Measurements from ENCODE around the gene ALDH3A1. TPM values are rescaled to one million over a fixed set of nuclear protein-coding genes. Genes with fewer than 3 reads are reported as not detected.

Gene ALDH3A1
- total and polyA plus RNA-seq, 9 of the 15 experiments (the other 6 are each of a cell fraction or from before 2014, with no cell fraction given), result not detected

DNA sequence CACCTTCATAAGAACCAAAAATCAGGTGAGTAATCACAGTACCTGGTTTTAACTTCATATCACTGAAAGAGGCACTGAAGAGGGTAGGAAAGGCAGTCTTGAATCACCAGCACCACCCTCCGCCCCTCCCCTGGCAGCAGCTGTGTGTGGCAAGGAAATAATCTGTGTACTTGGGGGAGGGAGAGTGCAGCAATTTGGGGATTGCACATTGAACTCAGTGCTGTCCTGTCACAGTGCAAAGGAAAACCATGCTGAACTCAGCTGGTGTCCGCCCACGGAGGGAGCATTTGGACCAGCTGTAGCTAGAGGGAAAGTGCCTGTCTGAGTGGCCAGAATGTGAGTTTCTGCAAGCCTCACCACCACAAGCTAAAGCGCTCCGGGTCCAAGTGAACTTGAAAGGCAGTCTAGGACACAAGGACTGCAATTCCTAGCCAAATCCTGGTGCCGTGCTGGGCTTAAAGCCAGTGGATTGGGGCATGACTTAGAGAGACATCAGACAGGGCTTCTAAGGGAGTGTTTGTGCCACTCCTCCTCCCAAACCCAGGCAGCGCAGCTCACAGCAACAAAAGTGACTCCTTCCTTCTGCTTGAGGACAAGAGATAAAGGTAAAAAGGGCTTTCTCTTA is 39.7 kb upstream of the ALDH3A1 start:
- BruUV-seq (replicated peaks), result no TSS peak
- Histone ChIP-seq H3K79me2 (ENCODE audit: control insufficient read depth, insufficient read depth, low read length) (no peaks in the 10 kb centered on the region), H3K27me3 (ENCODE audit: control insufficient read depth in 2 of 2, insufficient read depth in 2 of 2, low read length in 2 of 2) (no peaks in the 10 kb centered on the region; a peak in 1 of 5 replicates), H3K9me1 (ENCODE audit: control insufficient read depth, insufficient read depth, low read length) (no peaks in the 10 kb centered on the region), H3K4me1 (replicated peaks in 1 of 2; ENCODE audit: control insufficient read depth in 2 of 2, insufficient read depth in 2 of 2, low read length in 2 of 2) (no peaks in the 10 kb centered on the region), H3K9me3 (replicated peaks; ENCODE audit: control insufficient read depth, insufficient read depth, low read depth, low read length) (no peaks in the 10 kb centered on the region), H3K27ac (ENCODE audit: extremely low read depth, low read depth, low read length) (no peak overlapping the region), H4K20me1 (replicated peaks; ENCODE audit: control insufficient read depth, insufficient read depth, low read length) (no peaks in the 10 kb centered on the region), H2AFZ (ENCODE audit: low read depth, low read length) (no peak overlapping the region), H3K36me3 (ENCODE audit: control insufficient read depth, insufficient read depth, low read length) (no peaks in the 10 kb centered on the region), H3K4me3 (no peak overlapping the region), H3K9ac (ENCODE audit: insufficient read depth in 1 of 2, low read depth in 2 of 2, low read length in 2 of 2) (no peak overlapping the region), H3K4me2 (ENCODE audit: insufficient read depth, low read length) (no peak overlapping the region)
- 0% methylated on average over 7 of the region's 7 CpGs for WGBS (ENCODE audit: insufficient coverage, low coverage, missing lambda C conversion rate)
- in situ Hi-C loops (cut with MboI), result no loop called here
- ChIA-PET POLR2A (interaction anchor here (0.6 to 0.8 kb wide), 2 partner anchors 23 to 278 kb away, joined by 3 read pairs; no protein-coding TSS in a partner anchor), CTCF (ENCODE audit: low intra/inter-chr PET ratio) (no interaction called here)
- DNase-seq (ENCODE audit: extremely low read depth in 1 of 4, low spot score in 3 of 4) (no peak), ATAC-seq (no peak), FAIRE-seq (no peak)
- intact Hi-C loops (cut with micrococcal nuclease), result no loop called here
- no peak for TF ChIP-seq HNRNPUL1 (IDR thresholded peaks at IDR 0.05; ENCODE audit: low read length)
- no peak for TF ChIP-seq POLR2B (IDR thresholded peaks at IDR 0.05; ENCODE audit: low read depth, partially characterized antibody)

DNA sequence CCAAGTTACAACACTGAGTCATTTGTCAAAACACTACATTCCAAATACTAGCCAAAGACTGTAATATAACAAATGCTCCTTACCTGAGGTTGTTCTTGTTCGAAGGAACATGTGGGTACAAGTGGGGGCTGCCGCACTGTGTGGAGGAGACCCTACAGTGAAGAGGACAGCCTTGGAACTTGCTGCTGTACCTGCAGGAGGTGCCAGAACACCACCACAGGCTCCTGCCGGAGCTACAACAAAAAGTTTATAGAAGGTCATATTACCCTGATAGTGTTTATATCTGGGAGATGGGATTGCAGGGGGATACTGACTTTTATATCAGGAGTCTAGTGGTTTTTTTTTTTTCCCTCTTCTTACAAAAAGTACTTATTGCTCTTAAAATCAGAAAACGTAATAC is 37.8 kb upstream of the ALDH3A1 start:
- DNase-seq (ENCODE audit: extremely low read depth in 1 of 4, low spot score in 3 of 4) (peak in 1 of 4 experiments; percentile 6), ATAC-seq (no peak), FAIRE-seq (no peak)
- CTCF ChIA-PET (ENCODE audit: low intra/inter-chr PET ratio), result no interaction called here
- Histone ChIP-seq H3K27me3 (ENCODE audit: control insufficient read depth in 2 of 2, insufficient read depth in 2 of 2, low read length in 2 of 2) (no peaks in the 10 kb centered on the region; a peak in 1 of 5 replicates), H3K36me3 (ENCODE audit: control insufficient read depth, insufficient read depth, low read length) (no peaks in the 10 kb centered on the region), H3K79me2 (ENCODE audit: control insufficient read depth, insufficient read depth, low read length) (no peaks in the 10 kb centered on the region), H3K4me2 (ENCODE audit: insufficient read depth, low read length) (no peak overlapping the region), H3K4me3 (no peak overlapping the region), H3K9me1 (ENCODE audit: control insufficient read depth, insufficient read depth, low read length) (no peaks in the 10 kb centered on the region), H3K27ac (ENCODE audit: extremely low read depth, low read depth, low read length) (no peak overlapping the region), H3K9ac (ENCODE audit: insufficient read depth in 1 of 2, low read depth in 2 of 2, low read length in 2 of 2) (no peak overlapping the region), H3K9me3 (replicated peaks; ENCODE audit: control insufficient read depth, insufficient read depth, low read depth, low read length) (no peaks in the 10 kb centered on the region), H3K4me1 (replicated peaks in 1 of 2; ENCODE audit: control insufficient read depth in 2 of 2, insufficient read depth in 2 of 2, low read length in 2 of 2) (no peaks in the 10 kb centered on the region), H2AFZ (ENCODE audit: low read depth, low read length) (no peak overlapping the region), H4K20me1 (replicated peaks; ENCODE audit: control insufficient read depth, insufficient read depth, low read length) (no peaks in the 10 kb centered on the region)
- 5% methylated on average over 3 of the region's 4 CpGs for WGBS (ENCODE audit: insufficient coverage, low coverage, missing lambda C conversion rate)
- TF ChIP-seq ZSCAN32 (CRISPR knock-in tag; IDR thresholded peaks at IDR 0.05) (no peak), ZNF699 (CRISPR knock-in tag; IDR thresholded peaks at IDR 0.05; ENCODE audit: insufficient replicate concordance) (no peak)
- TF ChIP-seq, protein P1, sequence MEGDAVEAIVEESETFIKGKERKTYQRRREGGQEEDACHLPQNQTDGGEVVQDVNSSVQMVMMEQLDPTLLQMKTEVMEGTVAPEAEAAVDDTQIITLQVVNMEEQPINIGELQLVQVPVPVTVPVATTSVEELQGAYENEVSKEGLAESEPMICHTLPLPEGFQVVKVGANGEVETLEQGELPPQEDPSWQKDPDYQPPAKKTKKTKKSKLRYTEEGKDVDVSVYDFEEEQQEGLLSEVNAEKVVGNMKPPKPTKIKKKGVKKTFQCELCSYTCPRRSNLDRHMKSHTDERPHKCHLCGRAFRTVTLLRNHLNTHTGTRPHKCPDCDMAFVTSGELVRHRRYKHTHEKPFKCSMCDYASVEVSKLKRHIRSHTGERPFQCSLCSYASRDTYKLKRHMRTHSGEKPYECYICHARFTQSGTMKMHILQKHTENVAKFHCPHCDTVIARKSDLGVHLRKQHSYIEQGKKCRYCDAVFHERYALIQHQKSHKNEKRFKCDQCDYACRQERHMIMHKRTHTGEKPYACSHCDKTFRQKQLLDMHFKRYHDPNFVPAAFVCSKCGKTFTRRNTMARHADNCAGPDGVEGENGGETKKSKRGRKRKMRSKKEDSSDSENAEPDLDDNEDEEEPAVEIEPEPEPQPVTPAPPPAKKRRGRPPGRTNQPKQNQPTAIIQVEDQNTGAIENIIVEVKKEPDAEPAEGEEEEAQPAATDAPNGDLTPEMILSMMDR (IDR thresholded peaks at IDR 0.05 in 2 of 3, conservative IDR thresholded peaks at IDR 0.05 in 1 of 3; ENCODE audit: insufficient read depth in 2 of 3, low read depth in 1 of 3, low read length in 3 of 3), result peak; percentile 26 to 32 (median 32); a peak in 2 of 6 replicates
- POLR2A ChIA-PET, result no interaction called here
- BruUV-seq (replicated peaks), result no TSS peak
- intact Hi-C loops (cut with micrococcal nuclease) (no loop called here), in situ Hi-C loops (cut with MboI) (no loop called here)

All from K562 (cell line).